ENCODE data around the gene TMPRSS3.

TMPRSS3 gene

DNA sequence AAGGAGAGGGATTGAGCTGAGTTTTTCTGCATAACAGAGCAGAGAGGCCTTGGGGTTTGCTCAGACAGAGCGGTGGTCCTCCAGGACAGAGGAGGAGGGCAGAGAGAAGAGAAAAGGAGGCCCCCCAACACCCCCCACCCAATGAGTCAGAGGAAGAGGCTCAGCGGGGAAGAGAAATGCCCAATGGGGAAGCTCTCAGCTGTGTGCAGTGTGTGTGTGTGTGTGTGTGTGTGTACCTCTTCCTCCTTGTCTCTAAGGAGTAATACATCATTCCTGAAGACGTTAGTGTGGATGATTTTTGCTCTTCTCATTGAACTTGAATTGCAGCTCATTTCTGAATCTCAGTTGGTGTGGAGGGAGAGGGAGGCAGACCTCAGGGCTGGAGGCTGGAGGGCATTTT lies 8.7 kb downstream of the TMPRSS3 start:
- peak; percentile 22 for DNase-seq

DNA sequence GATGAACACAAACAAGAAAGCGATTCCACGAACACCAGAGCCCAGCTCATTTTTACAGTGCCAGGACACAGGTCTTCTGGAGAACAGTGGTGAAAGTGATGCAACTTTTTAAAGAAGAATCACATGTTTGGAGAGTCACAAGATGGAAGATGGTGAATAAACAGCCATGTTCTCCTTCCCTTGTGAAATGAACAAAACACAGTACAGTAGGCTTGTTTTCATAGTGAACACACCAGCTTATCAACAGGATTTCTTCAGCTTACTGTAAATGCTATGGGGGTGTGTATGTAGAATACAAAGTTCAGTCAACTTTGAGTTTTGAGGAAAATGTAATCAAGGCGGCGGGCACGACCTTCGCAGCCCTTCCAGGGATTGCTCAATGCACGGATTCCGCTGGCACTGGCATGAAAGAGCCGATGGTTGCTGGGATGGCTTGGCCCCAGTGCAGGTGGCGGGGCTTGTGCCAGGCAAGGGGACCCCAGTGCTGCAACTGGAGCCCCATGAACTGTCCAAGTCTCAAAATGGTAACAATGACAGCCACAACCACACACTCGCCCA lies 9.7 kb downstream of the TMPRSS3 start:
- no peak for DNase-seq

DNA sequence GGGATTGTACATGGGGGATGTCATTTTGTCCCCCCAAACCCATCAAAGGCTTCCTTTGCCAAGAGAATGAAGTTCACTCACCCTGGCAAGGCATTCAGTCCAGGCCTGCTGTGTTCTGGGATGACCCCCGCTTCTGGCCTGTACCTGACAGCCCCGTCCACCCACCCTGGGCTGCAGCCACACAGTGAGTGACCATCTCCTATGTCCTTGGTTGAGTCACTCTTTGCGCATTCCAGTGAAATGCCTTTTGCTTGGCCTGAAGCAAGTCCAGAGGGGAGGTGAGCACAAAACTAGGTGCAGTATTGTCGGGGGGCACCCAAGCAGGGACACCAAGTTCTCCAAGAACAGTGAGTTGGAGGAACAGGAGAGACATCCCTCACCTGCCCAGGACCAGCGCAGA lies 10.2 kb downstream of the TMPRSS3 start:
- no peak for DNase-seq

DNA sequence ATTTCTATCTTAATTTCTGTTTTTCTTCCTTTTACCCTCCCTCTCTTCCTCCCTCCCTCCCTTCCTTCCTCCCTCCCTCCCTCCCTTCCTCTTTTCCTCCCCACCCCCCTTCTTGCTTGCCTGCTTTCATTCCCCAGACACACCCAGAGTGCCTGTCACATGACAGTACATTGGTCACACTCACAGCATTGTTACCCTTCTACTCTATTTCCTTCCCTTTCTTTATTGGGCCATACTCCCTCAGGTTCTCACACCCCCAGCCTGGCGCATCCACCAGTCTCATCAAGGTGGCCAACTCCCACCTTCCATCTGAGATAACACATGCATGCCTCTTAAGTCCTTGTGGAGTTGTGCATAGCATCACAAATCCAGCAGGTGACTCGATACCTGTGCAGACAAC lies 10.9 kb downstream of the TMPRSS3 start:
- no peak for DNase-seq

DNA sequence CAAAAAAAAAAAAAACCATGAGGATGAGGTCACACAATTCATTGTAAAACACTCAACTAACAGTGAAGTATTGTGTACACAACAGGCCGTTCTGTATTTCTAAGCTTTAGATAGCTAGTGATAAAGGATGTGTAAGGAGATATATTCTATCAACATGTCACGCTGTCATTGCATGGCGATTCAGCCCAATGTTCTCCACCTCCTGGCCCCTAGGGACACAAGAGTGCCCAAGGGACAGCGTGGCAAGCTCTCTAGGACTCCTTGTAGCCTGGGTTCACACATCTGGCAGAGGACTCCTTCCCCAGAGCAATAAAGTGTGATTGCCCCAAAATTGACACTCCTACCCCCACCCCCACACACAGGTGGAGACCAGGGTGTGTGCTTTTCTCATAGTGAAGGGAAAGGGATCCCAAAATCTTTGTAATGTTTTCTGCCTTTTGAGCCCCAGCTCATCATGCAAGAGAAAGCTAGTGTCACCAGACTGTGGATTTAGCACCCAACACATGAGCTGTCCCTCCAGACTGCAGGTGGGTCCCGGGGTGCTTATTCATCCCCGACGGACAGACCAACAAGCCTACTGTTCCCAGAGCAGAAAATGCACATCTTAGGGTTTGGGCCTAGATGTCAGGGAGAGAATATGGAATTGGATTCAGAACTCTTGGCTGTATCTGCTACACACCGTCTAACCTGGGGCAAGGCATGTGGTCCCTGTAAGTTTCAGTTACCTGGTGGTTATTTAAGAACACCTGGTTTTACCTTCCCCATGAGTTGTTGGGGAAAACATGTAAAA lies 11.5 kb downstream of the TMPRSS3 start:
- no peak for DNase-seq

DNA sequence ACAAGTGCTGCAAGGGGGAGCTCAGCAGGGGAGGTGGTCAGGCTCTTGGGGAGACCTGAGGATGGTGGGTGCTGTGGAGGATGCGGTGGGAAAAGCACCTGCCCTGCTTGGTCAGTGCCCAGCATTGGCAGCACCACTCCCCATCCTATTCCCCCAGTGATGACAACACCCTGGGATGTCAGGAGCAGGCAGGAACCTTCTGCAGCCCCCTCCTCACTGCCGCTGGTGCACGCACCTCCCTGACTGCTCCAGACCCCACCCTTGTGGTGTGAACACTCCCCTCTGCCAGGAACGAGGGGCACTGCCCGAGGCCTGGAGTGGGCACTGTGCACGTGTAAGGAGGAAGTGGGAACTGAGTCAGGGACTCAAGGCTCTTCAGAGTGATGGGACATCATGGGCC lies 12.5 kb downstream of the TMPRSS3 start:
- no peak for DNase-seq

DNA sequence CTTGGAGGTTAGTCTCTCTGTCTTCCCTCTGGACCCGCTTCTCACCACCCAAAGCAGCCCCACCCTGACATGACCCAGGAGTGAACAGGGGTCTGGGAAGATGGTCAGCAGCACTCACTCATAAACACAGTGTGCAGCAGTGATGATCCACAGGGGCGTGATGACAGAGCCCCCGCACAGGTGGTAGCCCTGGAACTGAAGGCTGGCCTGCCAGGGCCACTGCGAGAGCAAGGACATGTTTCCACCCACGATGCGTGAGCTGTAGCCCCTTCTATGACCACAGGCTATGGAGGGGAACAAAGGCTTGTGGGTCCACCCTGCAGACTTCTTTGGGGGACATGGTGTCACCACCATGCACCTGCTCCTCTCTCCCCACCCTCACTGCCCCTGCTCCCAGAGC lies 12.9 kb downstream of the TMPRSS3 start:
- DNase-seq: no peak

DNA sequence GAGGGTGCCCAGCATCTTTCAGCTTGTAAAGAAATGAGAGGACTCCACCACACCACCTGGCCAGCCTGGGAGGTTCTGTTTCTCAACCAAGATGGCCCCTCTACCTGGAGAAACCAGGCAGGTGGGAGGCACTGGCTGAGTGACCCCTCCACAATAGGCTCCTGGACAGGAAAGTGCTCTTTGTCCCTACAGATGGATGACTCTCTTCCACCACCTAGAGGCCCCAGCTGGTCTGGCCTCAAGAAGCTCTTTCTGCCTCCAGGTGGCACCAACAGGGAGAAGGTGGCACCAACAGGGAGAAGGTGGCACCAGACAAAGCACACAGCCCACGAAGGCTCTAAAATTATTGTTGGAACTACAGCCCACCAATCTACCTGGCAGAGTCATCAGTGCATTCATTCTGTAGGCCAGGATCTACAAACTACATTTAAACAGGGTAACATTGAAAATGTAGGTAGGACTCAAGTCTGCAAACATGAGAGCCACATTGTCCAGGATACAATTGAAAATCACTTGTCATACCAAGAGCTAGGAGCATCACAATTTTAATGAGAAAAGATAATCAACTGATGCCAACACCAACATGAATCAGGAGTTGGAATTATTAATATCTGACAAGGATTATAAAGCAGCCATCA lies 14.4 kb downstream of the TMPRSS3 start:
- DNase-seq: peak; percentile 57

DNA sequence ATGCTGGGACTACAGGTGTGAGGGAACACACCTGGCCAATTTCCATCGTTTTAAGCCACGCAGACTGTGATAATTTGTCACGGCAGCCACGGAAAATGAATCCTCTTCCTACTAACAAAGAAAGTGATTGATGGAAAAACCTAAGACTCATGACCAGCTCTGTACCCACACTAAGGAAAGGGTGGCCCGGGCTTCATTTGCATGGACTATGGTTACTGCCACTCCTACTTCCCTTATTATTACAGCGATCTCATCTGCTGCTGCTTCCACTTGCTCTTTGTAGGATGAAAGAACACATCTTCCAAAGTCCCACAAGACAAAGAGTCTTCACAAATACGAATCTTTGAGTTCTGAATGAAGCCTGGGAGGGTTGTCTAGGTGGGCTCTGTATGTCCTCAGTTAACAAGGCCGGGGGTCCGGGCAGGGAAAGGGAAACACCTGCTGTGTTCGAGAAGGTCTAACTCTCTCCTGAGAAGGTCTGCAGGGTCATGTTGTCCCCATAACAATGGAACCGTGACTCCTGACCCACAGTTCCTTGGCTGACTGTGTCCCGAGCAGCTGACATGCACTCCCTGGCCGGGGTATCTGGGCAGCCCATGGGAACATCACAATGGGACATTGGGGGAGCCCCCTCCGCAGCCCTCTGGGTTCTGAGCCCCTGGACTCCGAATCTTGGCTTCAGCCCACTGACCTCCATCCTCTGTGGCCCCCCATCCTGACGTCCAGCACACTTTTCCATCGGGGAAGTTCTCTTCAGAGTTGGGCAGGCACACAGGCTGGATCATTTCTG lies 16.2 kb downstream of the TMPRSS3 start:
- DNase-seq: no peak

DNA sequence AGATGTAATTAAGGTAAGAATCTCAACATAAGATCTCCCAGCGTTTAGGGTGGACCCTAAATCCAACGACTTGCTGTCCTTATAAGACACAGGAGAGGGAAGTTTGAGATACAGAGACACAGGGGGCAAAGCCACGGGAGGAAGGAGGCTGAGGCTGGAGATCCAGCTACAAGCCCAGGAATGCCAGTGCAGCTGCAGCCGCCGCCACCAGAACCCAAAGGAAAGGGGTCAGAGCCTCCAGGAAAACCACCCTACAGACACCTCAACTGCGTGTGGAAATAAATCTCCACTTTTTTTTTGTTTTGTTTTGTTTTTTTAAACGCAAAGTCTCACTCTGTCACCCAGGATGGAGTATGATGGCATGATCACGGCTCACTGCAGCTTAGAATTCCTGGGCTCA lies 17.4 kb downstream of the TMPRSS3 start:
- no peak for DNase-seq

DNA sequence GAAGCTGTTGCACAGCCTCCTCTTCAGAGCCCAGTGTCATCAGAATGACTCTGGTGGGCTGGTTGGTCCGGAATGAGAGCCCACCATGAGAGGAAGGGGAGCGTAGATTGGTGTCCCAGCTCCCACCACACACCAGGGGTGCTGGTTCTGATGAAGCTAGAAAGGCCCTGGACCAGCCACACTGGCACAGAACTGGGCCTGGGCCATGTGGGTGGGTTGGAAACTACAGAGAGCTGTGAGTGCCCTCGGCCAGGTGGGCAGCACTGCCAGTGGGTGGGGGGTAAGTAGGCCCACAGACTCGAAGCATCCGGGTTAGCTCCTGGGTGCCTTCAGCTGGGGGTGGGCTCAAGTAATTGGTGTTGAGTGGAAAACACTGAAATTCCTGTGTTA lies 17.9 kb downstream of the TMPRSS3 start:
- no peak for DNase-seq

DNA sequence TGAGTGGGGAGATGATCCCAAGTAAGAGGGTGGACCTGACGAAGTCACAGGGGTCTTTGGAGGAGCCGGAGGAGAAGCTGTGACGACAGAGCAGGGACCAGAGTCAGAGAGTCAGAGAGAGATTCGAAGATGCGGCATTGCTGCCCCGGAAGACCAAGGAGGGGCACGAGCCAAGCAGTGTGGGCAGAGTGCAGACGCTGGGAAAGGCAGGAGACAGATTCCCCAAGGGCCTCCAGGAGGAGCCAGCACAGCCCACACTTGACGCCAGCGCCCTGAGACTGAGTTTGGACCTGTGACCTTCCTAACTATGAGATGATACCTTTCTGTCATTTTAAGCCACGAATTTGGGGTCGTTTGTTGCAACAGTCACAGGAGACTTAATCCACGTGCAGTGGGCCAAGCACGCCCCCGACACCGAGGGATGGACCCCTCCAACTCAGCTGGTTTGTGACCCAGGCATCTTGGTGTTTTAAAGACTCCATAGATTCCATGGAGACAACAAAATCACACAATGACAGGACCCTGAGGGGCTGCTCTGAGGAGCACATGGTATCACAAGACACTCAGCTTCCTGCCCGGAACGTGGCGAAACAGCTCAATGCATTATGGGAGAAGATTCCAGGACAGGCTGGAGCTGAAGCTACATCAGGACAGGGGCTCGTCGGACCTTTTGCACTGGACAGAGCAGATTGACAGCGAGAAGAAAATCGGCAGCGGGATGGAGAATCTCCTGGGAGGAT lies 18.5 kb downstream of the TMPRSS3 start:
- no peak for DNase-seq

DNA sequence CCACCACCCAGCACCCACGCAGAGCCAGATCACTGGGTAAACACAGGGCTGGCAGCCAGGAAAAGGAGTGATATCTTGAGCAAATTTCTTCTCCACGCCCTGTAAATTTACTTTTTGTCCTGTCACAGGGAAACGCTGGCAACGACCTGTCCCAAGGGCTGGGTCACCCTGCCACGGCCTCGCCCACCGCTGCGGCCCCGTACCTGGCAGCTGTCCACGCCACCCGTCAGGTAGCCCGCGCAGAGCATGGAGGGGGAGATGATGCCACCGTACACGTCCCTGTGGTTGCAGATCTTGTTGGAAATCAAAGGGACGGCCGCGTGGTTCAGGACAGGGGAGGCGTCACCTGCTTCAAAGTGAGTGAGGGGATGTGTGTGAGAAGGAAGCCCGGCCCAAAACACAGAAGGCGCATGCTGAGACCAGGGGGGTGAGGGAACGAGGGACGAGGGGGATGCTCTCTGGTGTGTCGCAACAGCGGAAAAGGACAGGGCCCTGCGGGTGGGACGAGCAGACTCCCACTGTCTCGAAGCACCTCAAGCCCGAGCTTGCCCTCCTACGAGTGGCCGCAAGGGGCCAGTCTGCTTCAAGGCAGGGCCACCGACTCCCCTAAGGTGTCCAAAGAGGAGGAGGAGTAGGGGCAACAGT lies 19.4 kb downstream of the TMPRSS3 start:
- DNase-seq: peak; percentile 77

DNA sequence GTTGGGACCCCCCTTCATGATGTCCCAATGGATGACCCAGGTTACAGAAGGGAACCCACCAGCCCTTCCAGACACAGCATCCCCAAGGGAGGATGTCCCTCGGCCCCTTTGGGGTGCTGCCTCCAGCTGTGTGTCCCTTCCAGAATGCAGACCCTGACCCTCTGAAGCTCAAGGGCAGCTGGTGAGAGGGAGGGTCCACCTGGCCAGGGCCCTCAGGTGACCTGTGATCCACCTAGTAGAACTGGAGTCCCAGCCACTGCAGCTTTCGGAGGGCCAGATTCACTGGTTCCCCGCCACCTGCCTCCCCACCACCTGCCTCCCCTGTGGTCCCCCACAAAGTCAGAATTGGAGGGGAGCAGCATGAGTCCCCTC lies 19.9 kb downstream of the TMPRSS3 start:
- DNase-seq: no peak

DNA sequence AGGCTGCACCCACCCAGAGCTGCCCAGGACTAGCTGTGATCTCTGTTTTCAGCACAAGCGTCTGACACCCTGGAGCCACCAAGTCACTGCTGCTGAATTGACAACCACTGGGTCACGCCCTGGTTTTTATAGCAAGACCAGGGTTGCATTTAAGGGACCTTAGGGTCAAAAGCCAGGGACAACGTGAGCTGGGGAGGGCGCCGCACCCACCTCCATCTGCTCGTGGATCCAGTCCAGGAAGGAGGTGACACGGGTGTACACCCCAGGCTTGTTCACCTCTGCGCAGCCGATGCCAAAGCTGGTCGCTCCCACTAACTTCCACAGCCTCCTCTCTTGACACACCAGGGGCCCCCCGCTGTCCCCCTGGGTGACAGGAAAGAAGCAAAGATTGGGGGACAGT lies 20.3 kb downstream of the TMPRSS3 start:
- DNase-seq: no peak

DNA sequence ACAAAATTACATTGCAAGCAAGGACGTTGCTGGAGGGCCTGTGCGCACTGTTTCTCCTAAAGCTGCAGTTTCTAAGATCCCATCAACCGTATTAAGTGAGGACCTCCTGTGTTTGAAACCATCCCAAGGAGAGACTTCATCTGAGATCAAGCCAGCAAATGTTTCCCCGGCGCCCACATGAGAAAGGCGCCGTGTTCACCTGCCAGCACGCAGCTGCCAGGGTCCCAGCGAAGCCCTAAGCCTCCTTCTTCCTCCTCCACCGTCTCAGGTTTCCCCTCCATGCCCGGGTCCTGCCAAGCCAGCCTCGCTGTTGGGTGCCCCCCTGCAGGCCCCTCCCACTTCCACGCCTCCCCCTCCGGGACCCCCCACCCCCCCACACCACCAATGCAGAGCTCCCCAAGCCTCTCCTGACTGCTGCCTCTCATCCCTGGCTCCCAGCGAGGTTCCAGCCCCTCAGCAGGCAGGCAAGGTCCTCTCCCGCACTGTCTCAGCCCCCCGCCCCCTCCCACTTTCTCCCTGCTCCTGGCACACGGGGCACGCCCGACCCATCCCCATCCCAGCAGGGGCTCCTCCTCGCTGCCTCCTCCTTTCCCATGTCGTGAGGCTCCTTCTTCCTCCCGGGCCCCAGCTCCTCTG lies 20.9 kb downstream of the TMPRSS3 start:
- no peak for DNase-seq

DNA sequence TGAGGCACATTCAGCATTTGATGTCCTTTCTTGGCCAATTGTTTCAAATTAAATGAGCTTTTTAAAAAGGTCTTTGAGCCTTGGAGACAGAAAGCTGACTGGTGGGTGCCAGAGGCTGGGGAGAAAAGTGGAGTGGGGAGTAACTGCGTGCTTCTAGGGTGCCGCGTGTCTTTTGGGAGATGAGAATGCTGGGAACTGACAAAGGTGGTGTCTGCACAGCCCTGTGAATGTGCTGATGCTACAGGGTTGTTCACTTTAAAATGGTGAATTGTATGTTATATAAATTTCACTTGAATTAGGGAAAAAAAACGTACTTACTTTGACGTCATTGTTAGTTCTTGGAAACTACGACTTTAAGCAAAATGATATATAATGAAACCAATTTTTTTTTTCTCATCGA lies 21.4 kb downstream of the TMPRSS3 start:
- DNase-seq: no peak

DNA sequence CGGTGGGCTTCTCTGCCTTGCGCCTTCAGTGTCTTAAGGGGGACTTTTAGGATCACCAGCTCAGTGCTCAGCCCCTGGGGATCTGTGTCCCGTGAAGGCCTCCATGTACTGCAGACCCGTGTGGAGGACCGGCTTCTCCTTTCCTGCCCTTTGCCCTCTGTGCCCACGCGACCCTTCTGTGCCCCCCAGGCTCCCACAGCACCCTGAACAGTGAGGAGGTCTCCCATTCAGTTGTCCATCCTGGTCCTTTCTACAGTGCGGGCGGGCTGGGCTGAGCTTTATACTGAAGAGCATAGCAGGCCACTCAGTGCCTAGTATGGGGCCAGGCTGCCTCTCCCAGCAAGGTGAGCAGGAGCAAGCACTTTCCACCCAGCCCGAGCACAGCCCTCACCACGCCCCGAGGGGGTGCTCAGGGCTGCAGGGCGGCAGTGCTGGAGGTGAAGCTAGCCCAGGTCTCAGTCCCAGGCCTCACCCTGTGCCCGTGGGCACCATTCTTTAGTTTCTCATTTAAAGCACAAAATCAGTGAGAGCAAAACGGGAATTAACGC lies 21.9 kb downstream of the TMPRSS3 start:
- DNase-seq: no peak

DNA sequence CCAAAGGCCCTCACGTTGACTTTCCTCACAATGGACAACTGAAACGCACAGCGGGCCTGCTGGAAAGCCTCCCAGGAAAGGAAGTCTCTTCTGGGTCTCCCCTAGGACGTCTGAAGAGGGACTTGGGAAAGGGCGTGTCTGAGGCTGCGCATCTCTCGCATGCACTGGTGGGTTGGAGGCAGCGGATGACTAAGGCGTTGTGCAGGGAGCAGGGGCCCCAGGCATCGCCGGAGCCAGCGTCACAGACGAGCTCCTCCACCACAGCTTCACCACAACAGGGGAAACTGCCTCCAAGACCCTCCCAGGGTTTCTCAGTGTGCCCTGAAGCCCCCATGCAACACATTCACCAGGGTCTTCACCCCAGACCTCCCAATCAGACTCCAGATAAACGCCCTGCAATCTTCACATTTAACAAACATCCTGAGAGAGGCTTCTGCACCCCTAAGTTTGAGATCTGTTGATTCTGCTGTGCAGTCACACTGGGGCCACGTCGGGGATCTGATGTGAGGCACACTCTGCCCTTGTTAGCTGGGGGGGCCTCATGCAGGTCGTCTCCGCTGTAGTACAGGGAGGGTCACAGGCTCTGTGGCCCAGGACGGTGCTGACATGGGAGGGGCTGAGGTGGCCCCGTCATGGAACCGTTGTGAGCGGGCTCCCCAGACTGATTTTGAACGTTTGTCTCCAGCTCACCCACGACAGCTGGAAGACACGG lies 22.5 kb downstream of the TMPRSS3 start:
- peak; percentile 20 for DNase-seq

DNA sequence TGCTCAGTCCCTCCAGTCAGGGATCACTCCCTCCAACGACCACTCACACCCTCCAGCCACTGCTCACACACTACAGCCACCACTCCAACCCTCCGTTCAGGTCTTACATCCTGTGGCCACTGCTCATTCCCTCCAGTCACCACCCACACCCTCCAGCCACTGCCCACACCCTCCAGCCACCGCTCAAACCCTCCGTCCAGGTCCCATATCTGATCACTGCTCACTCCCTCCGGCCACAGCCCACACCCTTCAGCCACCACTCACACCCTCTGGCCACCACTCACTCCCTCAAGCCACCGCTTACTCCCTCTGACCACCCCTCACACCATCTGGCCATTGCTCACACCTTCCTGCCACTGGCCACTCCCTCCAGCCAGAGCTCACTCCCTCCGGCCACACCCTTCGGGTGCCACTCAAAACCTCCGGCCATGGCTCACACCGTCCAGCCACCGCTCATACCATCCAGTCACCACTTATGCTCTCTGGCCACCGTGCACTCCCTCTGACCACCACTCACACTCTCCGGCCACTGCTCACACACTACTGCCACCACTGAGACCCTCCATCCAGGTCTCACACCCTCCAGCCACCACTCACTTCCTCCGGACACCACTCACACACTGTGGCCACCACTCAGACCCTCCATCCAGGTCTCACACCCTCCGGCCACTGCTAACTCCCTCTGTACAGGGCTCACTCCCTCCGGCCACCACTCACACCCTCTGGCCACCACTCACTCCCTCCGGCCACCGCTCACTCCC lies 24.8 kb downstream of the TMPRSS3 start:
- no peak for DNase-seq

All from CD4-positive, alpha-beta T cell treated with Interleukin-17A for 4 hours (primary cell).